IPS DF 6.9 (cell line): ENCODE measurements around the gene CAPN5.

ENCODE experiments used
- DNase-seq: peaks from one replicate; pipeline ENCODE4 v3.0.0-alpha.2; 2013; ENCODE audit warnings: low read depth, low spot score
- H3K27ac ChIP-seq: one replicate; pipeline ENCODE4 v1.5.1; 2013; ENCODE audit warnings: low read length, control low read depth
- H3K27me3 ChIP-seq: 2 replicates; pipeline ENCODE4 v1.6.1; 2013; ENCODE audit warnings: mild to moderate bottlenecking, low read length; ENCODE audit not compliant: control insufficient read depth, insufficient read depth
- H3K36me3 ChIP-seq: 2 replicates; pipeline ENCODE4 v1.6.1; 2013; ENCODE audit warnings: low read length; ENCODE audit not compliant: control insufficient read depth, insufficient read depth
- H3K4me1 ChIP-seq: 2 replicates; pipeline ENCODE4 v1.6.1; 2013; ENCODE audit warnings: low read length; ENCODE audit not compliant: control insufficient read depth, insufficient read depth
- H3K4me3 ChIP-seq: 2 replicates; pipeline ENCODE4 v1.5.1; 2013; ENCODE audit warnings: mild to moderate bottlenecking, low read length
- H3K9me3 ChIP-seq: 2 replicates; pipeline ENCODE4 v1.6.1; 2013; ENCODE audit warnings: low read length, inconsistent platforms; ENCODE audit not compliant: control insufficient read depth, insufficient read depth
- WGBS: extraction: QIAGEN DNeasy Blood & Tissue Kit; methylation state at CpG from one replicate; pipeline ENCODE4 v1.1.7; 2013; ENCODE audit warnings: mixed read lengths, missing lambda C conversion rate; ENCODE audit not compliant: insufficient read length, insufficient coverage; 5-methylcytosine and 5-hydroxymethylcytosine counted together

CAPN5 gene

GRCh38 chr11:77131560-77131959 lies 64.8 kb downstream of the CAPN5 start:
- H3K27ac ChIP-seq, result no peak overlapping the region
- H3K4me3 ChIP-seq, result no peak overlapping the region
- H3K36me3 ChIP-seq, result no peaks in the 10 kb centered on the region
- peaks cover 3% of the 10 kb centered on the region for H3K4me1 ChIP-seq
- no peaks in the 10 kb centered on the region for H3K27me3 ChIP-seq
- DNase-seq, result no peak
- no CpG with 5 or more reads among the region's 6 CpGs for WGBS
- no peaks in the 10 kb centered on the region for H3K9me3 ChIP-seq

DNA sequence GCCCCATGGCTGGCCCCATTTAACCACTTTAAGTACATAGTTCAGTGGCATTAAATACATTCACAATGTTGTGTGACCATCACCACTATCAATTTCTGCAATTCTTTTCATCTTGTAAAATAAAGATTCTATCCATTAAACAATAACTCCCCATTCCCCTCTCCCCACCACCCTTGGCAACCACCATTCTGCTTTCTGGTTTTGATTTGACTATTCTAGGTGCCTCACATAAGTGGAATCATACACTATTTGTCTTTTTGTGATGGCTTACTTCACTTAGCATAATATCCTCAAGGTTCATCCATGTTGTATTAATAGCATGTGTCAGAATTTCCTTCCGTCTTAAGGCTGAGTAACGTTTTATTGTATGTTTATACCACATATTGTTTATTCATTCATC lies 68.3 kb downstream of the CAPN5 start:
- no CpG with 5 or more reads among the region's 2 CpGs for WGBS
- H3K4me3 ChIP-seq, result no peak overlapping the region
- no peaks in the 10 kb centered on the region for H3K27me3 ChIP-seq
- no peaks in the 10 kb centered on the region for H3K36me3 ChIP-seq
- H3K9me3 ChIP-seq, result no peaks in the 10 kb centered on the region
- no peaks in the 10 kb centered on the region for H3K4me1 ChIP-seq
- DNase-seq, result no peak
- no peak overlapping the region for H3K27ac ChIP-seq

- Histone ChIP-seq H3K4me3 (no peak overlapping the region), H3K4me1 (peaks cover 2% of the 10 kb centered on the region; the same call in 1 of the 2 replicates), H3K27ac (no peak overlapping the region), H3K27me3 (no peaks in the 10 kb centered on the region), H3K36me3 (no peaks in the 10 kb centered on the region), H3K9me3 (no peaks in the 10 kb centered on the region)
- DNase-seq, result no peak
- no CpG with 5 or more reads among the region's 8 CpGs for WGBS
Observed at GRCh38 chr11:77136074-77136473, 69.3 kb downstream of the CAPN5 start.

DNA sequence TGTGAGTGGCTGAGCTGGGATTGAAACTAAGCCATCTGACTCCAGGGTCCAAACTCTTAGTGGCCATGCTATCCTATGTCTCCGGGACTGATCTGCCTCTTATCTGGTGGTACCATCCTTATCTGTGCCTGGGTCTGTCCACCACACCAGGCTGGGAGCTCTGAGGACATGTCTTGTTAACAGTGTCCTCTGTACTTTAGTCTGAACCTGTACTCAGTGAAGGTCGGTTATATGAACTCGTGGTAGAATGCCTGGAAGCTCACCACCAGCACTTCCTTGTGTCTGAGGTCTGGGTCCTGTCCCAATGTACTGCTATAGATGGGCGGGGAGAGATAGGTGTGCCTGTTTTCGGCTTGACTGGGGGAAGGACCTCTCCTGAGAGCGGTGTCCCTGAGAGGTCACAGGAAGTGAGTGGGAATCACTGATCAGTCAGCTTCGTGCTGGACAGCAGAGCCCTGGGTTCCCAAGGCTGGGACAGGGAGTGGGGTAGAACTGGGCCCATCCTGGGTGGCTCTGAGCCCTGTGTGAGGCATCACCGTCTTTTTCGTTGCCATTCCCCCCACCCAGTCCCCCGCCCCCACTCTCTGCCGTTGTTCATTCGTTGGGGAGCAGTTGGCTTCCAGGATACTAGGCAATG lies 70.1 kb downstream of the CAPN5 start:
- no CpG with 5 or more reads among the region's 12 CpGs for WGBS
- no peaks in the 10 kb centered on the region for H3K27me3 ChIP-seq
- DNase-seq, result no peak
- peaks cover 2% of the 10 kb centered on the region; the same call in 1 of the 2 replicates for H3K4me1 ChIP-seq
- H3K9me3 ChIP-seq, result no peaks in the 10 kb centered on the region
- no peak overlapping the region for H3K27ac ChIP-seq
- no peak overlapping the region for H3K4me3 ChIP-seq
- no peaks in the 10 kb centered on the region for H3K36me3 ChIP-seq

- no peak overlapping the region for H3K27ac ChIP-seq
- WGBS, result no CpG with 5 or more reads among the region's 11 CpGs
- H3K4me1 ChIP-seq, result peaks cover 2% of the 10 kb centered on the region; the same call in 1 of the 2 replicates
- no peaks in the 10 kb centered on the region for H3K36me3 ChIP-seq
- H3K4me3 ChIP-seq, result no peak overlapping the region
- DNase-seq, result no peak
- H3K27me3 ChIP-seq, result no peaks in the 10 kb centered on the region
- H3K9me3 ChIP-seq, result no peaks in the 10 kb centered on the region
Observed at GRCh38 chr11:77137421-77137820, 70.7 kb downstream of the CAPN5 start.

DNA sequence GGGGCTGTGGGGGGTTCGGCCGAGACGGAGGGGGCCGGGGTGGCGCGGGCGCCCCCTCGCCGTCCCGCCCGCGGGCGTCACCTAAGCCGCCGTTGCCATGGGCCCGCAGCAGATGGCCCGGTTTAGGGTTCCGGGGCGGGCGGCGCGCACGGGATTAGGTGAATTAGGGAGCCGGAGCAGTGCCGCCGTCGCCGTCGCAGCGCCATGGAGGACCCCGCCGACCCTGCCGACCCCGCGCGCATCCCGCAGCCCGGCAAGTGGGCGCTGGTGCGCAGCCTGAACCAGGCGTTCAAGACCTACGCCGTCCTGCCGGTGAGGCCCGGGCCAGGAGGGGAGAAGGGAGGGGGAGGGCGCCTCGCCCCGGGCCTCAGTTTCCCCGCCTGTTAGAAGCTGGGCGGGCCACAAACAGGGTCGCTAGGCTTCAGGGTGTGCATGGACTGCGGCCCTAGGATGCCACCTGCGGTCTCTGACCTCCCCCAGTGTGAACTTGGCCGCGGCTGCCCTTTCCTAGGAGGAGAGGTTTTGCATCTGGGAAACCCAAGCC lies 71.4 kb downstream of the CAPN5 start:
- no CpG with 5 or more reads among the region's 55 CpGs for WGBS
- Histone ChIP-seq H3K9me3 (no peaks in the 10 kb centered on the region), H3K27me3 (no peaks in the 10 kb centered on the region), H3K36me3 (no peaks in the 10 kb centered on the region), H3K4me3 (no peak overlapping the region), H3K4me1 (peaks cover 2% of the 10 kb centered on the region; the same call in 1 of the 2 replicates), H3K27ac (no peak overlapping the region)
- no peak for DNase-seq

- no peak for DNase-seq
- Histone ChIP-seq H3K4me3 (no peak overlapping the region), H3K9me3 (no peaks in the 10 kb centered on the region), H3K36me3 (no peaks in the 10 kb centered on the region), H3K4me1 (peaks cover 2% of the 10 kb centered on the region; the same call in 1 of the 2 replicates), H3K27ac (no peak overlapping the region), H3K27me3 (no peaks in the 10 kb centered on the region)
- no CpG with 5 or more reads among the region's 8 CpGs for WGBS
Observed at GRCh38 chr11:77139201-77139600, 72.4 kb downstream of the CAPN5 start.

DNA sequence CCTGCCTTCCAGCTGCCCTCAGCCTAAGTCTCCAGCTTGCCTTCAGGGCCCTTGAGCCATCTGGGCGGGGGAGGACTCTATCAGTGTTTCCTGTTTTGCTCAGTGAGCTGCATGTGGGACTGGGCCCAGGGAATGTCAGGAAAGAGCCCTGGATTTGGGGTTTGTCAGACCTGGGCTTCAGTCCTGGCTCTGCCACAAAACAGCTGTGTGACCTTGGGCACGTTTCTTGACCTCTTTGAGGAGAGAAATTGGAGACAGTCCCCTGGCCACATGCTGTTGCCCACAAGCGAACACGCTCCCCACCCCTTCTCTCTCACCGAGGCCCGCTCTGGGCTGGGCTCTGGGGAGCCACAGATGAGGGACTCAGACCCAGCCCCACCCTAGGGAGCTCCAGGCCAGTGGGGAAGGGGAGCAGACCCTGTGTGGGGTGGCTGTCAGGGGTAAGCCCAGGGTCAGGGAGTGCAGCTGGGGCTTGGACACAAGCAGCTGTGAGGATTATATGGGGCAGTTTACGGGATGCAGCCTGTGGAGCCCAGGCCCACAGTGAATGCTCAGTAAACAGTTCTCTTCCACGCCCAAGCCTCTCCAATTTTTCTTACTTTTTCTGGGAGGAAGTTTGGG lies 73.6 kb downstream of the CAPN5 start:
- WGBS, result no CpG with 5 or more reads among the region's 8 CpGs
- Histone ChIP-seq H3K4me1 (peaks cover 2% of the 10 kb centered on the region; the same call in 1 of the 2 replicates), H3K27ac (no peak overlapping the region), H3K4me3 (no peak overlapping the region), H3K9me3 (no peaks in the 10 kb centered on the region), H3K36me3 (no peaks in the 10 kb centered on the region), H3K27me3 (no peaks in the 10 kb centered on the region)
- DNase-seq, result peak; percentile 16

GRCh38 chr11:77141034-77141433 lies 74.3 kb downstream of the CAPN5 start:
- no CpG with 5 or more reads among the region's 4 CpGs for WGBS
- H3K4me1 ChIP-seq, result peaks cover 2% of the 10 kb centered on the region; the same call in 1 of the 2 replicates
- no peak for DNase-seq
- H3K27ac ChIP-seq, result no peak overlapping the region
- H3K4me3 ChIP-seq, result no peak overlapping the region
- no peaks in the 10 kb centered on the region for H3K9me3 ChIP-seq
- H3K36me3 ChIP-seq, result no peaks in the 10 kb centered on the region
- H3K27me3 ChIP-seq, result no peaks in the 10 kb centered on the region

DNA sequence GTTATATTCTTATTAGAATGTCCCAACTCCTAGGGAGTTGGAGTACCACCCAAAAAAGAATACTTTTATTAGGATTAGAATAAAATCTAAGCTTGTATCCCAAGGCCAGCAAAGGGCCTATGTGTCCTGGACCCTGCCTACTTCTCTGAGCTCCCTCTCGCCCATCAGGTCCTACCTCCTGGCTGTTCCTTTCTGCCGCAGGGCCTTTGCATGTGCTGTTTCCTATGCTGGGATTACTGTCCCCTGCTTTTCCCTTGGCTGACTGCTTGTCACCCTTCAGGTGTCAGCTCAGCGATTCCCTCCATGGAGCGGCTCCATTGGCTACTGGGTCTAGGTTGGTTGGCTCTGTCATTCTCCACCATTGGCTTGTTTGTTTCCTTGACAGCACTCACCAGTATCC lies 74.7 kb downstream of the CAPN5 start:
- WGBS, result no CpG with 5 or more reads among the region's 4 CpGs
- Histone ChIP-seq H3K36me3 (no peaks in the 10 kb centered on the region), H3K9me3 (no peaks in the 10 kb centered on the region), H3K27ac (no peak overlapping the region), H3K4me1 (peaks cover 2% of the 10 kb centered on the region; the same call in 1 of the 2 replicates), H3K27me3 (no peaks in the 10 kb centered on the region), H3K4me3 (no peak overlapping the region)
- DNase-seq, result no peak
